ENCODE data around the gene IER2. TPM values are rescaled to one million over a fixed set of nuclear protein-coding genes. Genes with fewer than 3 reads are reported as not detected.

IER2 gene
- total RNA-seq, 6 donors from 2014 or later: 94.3 to 246 (median 129) TPM

DNA sequence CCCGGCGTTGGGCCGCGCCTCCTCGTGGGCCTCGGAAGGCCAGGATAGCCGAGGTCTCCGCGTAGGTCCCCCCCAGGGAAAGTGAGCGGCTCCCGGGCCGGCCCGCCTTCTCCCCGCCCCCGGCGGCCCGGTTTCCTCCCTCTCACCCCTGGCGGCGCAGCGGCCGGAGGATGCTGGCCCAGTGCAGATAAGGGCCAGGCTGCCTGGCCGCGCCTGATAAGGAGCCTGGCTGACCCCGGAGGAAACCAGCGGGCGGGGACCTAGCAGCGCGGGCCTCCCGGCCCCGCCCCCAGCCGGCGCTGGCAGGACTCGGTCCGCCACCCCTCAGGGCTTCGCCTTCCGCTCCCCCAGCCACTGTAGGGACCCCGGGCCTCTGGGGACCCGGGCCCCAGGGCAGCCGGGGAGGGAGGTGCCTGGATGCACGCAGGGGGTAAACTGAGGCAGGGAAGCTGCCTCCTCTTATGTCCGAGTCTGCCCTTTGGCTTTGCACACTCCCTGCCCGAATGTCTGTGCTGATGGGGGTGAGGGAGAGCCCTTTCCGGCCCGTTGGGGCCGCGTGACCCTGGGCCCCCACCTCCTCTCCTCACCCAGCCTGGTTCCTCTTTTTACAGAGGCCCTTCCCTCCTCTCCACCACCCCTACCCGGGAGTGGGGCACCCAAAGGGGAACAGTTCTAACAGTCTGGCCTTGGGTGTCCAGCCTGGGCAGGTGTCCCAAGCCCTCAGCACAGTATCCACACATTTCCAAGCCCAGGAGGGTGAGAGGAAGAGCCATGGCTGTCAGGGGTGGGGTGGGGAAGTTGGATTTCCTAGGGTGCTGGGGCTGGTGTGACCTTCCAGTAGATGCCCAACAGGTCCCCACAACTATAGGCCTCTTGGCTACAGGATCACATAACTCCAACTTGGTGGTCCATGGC lies 47.3 kb upstream of the IER2 start, which contains the start of gene LYL1:
Gene LYL1 (minus strand): TSS at position 193 of the 915 bp plus-strand sequence. CDS start 1,687 bp downstream, outside the sequence.
- 0 to 5% methylated on average over 12 of the region's 47 CpGs for WGBS, 2 donors

DNA sequence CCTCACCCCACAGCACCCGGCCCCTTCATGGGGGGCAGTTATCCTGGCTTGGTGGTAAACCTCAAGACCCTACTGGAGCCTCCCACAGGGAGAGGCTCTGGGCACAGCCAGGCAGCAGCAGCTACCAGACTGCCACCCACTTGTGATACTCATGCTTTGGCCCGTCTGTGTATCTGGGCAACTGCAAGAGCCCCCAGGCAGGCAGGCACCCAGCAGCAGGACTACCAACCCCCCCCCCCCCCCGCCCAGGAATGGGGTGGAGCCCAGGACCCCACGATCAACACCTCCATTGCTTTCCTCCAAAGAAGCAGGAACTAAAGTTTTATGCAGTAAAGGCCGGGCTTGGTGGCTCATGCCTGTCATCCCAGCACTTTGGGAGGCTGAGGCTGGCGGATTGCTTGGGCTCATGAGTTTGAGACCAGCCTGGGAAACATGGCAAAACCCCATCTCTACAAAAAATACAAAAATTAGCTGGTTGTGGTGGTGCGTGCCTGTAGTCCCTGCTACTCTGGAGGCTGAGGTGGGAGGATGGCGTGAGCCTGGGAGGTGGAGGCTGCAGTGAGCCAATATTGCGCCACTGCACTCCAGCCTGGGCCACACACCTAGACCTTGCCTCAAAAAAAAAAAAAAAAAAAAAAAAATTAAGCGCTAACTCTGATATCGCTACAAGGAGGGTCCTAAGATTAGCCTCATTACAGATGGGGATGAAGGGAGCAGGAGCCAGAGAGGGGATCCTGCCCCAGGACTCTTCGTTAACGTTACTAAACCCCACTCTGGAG lies 46.4 kb upstream of the IER2 start:
- TF ChIP-seq EP300 (IDR thresholded peaks at IDR 0.05): no peak
- TF ChIP-seq, protein P1, sequence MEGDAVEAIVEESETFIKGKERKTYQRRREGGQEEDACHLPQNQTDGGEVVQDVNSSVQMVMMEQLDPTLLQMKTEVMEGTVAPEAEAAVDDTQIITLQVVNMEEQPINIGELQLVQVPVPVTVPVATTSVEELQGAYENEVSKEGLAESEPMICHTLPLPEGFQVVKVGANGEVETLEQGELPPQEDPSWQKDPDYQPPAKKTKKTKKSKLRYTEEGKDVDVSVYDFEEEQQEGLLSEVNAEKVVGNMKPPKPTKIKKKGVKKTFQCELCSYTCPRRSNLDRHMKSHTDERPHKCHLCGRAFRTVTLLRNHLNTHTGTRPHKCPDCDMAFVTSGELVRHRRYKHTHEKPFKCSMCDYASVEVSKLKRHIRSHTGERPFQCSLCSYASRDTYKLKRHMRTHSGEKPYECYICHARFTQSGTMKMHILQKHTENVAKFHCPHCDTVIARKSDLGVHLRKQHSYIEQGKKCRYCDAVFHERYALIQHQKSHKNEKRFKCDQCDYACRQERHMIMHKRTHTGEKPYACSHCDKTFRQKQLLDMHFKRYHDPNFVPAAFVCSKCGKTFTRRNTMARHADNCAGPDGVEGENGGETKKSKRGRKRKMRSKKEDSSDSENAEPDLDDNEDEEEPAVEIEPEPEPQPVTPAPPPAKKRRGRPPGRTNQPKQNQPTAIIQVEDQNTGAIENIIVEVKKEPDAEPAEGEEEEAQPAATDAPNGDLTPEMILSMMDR (IDR thresholded peaks at IDR 0.05): no peak
- no peak for TF ChIP-seq POLR2AphosphoS5 (IDR thresholded peaks at IDR 0.05)
- TF ChIP-seq POLR2A (IDR thresholded peaks at IDR 0.05): no peak
- Histone ChIP-seq H3K9me3 (no peaks in the 10 kb centered on the region), H3K27me3 (no peaks in the 10 kb centered on the region), H3K4me1 (peaks cover 43 to 74% (median 61%) of the 10 kb centered on the region in 4 donors), H3K4me3 (peak overlapping the region in 3 of 4 donors; percentile 35 to 50 (median 40)), H3K27ac (peak overlapping the region; percentile 92 to 98 (median 95)), H3K36me3 (peaks cover 0 to 8% (median 2%) of the 10 kb centered on the region in 4 donors)
- DNase-seq (no peak), ATAC-seq (ENCODE audit: low FRiP score in 2 of 2) (no peak)
- WGBS, 2 donors: 48 to 70% methylated on average over 10 to 12 of the region's 13 CpGs

More for the DNA sequence above, 47.3 kb upstream of the IER2 start, which contains the start of gene LYL1:
- DNase-seq (peak; percentile 86 to 94), ATAC-seq (ENCODE audit: low FRiP score in 2 of 2) (peak; percentile 71 to 72)
- peak within 1 kb of the TSS; percentile 34 to 59 (median 48) for H3K4me3 ChIP-seq
- peak within 1 kb of the TSS; percentile 92 to 98 (median 95) for H3K27ac ChIP-seq
- H3K9me3 ChIP-seq: no peaks in the 10 kb centered on the region
- no peaks in the 10 kb centered on the region for H3K27me3 ChIP-seq
- H3K36me3 ChIP-seq: peaks cover 0 to 4% (median 1%) of the 10 kb centered on the region in 4 donors
- TF ChIP-seq, protein P1 (IDR thresholded peaks at IDR 0.05): peak in 1 of 6 experiments; percentile 33
- peak in 3 of 4 donors; percentile 11 to 68 (median 24) for TF ChIP-seq POLR2A (IDR thresholded peaks at IDR 0.05)
- TF ChIP-seq POLR2AphosphoS5 (IDR thresholded peaks at IDR 0.05): peak; percentile 91 to 97
- TF ChIP-seq EP300 (IDR thresholded peaks at IDR 0.05): peak in 3 of 4 donors; percentile 32 to 98 (median 91)
- peaks cover 52 to 82% (median 69%) of the 10 kb centered on the region in 4 donors for H3K4me1 ChIP-seq

DNA sequence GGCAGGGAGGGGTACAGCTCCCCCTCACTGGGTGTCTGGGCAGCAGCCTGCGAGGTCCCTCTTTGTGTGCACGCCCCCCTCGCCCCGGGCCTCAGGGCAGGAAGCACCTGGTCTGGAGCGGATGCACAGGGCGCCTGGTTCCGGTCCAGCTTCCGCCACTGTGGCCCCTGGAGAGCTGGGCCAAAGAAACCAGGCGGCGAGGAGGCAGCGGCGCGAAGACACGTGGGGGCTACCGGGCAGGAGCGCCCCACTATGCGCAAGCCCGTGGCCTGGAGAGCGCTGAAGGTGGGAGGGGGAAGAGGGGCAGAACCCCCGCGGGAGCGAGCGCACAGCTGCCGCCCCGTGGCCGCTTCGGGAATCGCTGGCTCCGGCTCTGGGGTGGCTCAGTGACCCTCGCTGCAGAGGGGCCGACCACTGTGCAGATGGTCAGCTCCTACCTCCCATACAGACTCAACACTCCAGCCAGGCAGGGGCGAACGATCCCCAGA lies 45.8 kb upstream of the IER2 start:
- DNase-seq: peak; percentile 65 to 94
- TF ChIP-seq EP300 (IDR thresholded peaks at IDR 0.05): peak in 2 of 4 donors; percentile 80 to 91
- TF ChIP-seq, protein P1 (IDR thresholded peaks at IDR 0.05): peak; percentile 69 to 94 (median 88)
- TF ChIP-seq POLR2AphosphoS5 (IDR thresholded peaks at IDR 0.05): peak; percentile 92 to 94
- no peak for TF ChIP-seq POLR2A (IDR thresholded peaks at IDR 0.05)

More for the DNA sequence above, 45.8 kb upstream of the IER2 start:
- Histone ChIP-seq H3K27me3 (no peaks in the 10 kb centered on the region), H3K36me3 (peaks cover 0 to 13% (median 6%) of the 10 kb centered on the region in 4 donors), H3K27ac (peak overlapping the region; percentile 92 to 98 (median 95)), H3K9me3 (no peaks in the 10 kb centered on the region), H3K4me3 (peak overlapping the region in 3 of 4 donors; percentile 35 to 50 (median 40)), H3K4me1 (peaks cover 40 to 68% (median 55%) of the 10 kb centered on the region in 4 donors)
- 23 to 42% methylated on average over 14 to 32 of the region's 33 CpGs for WGBS, 2 donors
- peak; percentile 30 to 59 for ATAC-seq (ENCODE audit: low FRiP score in 2 of 2)
